LNCaP clone FGC (cell line): ENCODE measurements around the gene HCFC1R1.

Source experiments
- DNase-seq: peaks from one replicate; pipeline ENCODE4 v3.0.0-alpha.2; 2011; ENCODE audit warnings: low read depth
- H3K4me3 ChIP-seq: 2 replicates; pipeline ENCODE4 v1.5.1; 2011; ENCODE audit warnings: mild to moderate bottlenecking, low read depth, low read length, control low read depth
- CTCF ChIP-seq: IDR thresholded peaks from 2 replicates; pipeline ENCODE4 v1.5.1; 2012; ENCODE audit warnings: mild to moderate bottlenecking; ENCODE audit not compliant: control insufficient read depth, insufficient read depth; ENCODE audit errors: extremely low read depth

HCFC1R1 gene

GRCh38 chr16:2977440-2977839 is 46.3 kb downstream of the HCFC1R1 start:
- DNase-seq: peak; percentile 90
- H3K4me3 ChIP-seq: peak overlapping the region; percentile 30
- no peak for TF ChIP-seq CTCF

DNA sequence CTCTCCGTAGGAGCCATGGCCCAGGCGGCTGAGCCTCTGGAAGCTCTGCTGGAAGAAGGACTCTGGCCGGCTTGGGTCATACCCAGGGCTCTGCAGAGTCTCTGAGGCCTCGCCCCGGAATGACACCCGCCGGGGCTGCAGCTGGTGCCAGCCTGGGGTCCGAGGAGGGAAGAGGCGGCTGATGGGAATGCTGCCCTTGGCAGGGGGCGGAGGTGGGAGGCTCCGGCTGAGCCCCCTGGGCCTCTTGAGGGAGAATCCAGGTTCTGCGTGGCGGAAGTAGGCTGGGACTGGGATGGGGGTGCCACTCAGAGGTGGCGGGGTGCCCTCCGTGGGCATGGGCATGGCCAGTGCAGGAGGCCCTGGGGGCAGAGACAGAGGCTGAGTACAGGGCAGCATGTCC is 47.1 kb downstream of the HCFC1R1 start:
- TF ChIP-seq CTCF: no peak
- no peak for DNase-seq
- H3K4me3 ChIP-seq: no peak overlapping the region

DNA sequence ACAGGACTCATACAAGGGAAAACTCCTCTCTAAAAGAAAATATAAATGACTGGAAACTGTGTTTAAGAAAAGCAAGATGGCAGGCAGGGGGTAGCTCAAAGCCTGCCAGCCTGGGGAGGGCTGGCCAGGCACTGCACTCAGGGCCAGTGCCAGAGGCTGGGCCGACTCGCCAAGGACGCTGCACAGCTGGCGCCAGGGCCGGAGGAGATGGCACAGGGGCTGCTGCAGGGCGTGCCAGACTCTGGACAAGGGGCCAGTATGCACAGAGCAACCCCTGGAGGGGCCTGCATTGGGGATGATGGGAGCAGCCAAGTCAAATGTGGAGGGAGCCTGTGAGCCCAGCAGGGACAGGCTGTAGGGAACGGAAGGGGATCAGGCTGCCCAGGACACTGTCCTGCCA is 47.5 kb downstream of the HCFC1R1 start:
- TF ChIP-seq CTCF: no peak
- H3K4me3 ChIP-seq: no peak overlapping the region
- no peak for DNase-seq

DNA sequence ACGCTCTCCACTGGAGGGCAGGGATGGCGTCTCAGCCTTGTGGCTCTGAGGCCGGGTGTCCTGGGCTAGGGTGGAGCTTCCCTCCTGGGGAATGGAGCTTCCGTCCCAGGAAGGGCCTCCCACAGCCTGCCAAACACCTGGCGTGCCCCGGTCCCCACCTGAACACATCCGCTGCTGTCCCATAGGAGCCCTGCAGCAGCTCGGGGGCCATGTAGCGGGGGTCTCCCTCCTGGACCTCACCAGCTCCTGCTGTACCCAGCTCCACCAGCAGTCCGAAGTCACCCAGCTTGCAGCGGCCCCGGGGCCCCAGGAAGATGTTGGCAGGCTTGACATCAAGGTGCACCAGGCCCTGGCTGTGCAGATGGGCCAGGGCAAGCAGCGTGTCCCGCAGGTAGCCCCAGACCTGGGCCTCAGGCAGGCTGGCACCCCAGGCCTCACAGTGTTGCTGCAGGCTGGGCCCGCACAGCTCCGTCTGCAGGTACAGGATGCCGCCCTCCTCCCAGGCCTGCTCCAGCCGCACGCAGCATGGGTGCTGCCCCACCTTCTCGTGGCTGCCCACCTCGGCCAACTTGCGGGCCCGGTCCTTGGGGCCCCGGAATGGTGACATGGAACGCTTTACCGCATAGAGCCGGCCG is 48.5 kb downstream of the HCFC1R1 start:
- TF ChIP-seq CTCF: no peak
- no peak overlapping the region for H3K4me3 ChIP-seq
- no peak for DNase-seq

DNA sequence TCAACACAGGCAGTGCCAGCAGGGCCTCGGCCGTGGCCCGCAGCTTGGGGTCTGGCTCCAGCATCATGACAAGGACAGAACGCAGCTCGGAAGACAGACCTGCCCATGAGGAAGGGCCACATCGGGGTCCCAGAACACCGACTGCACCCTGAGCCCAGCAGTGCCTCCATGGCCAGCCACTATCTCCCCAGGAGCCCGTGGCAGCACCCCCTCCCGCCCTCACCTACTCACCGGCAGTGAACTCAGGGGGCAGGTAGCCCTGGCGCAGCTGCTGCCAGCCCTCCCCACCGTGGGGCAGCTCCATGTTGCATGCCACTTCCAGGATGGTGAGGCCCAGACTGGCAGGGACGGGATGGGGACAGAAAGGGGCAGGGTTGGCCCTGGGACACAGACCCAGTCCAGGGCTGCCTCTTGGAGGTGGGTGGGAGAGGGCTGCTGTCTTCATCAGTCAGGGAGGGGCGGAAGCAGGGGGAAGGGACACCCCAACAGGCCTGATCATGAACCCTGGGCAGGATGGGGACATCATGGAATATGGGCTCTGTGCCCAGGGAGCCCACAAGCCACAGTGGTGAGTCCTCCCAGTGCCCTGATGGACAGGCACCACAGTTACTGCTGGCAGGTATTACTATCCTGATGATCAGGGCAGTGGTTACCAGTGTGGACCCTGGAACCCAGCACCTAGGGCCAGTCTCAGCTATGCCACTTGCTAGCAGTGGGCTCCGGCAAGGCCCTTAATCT is 49.3 kb downstream of the HCFC1R1 start:
- TF ChIP-seq CTCF: no peak
- no peak overlapping the region for H3K4me3 ChIP-seq
- no peak for DNase-seq

DNA sequence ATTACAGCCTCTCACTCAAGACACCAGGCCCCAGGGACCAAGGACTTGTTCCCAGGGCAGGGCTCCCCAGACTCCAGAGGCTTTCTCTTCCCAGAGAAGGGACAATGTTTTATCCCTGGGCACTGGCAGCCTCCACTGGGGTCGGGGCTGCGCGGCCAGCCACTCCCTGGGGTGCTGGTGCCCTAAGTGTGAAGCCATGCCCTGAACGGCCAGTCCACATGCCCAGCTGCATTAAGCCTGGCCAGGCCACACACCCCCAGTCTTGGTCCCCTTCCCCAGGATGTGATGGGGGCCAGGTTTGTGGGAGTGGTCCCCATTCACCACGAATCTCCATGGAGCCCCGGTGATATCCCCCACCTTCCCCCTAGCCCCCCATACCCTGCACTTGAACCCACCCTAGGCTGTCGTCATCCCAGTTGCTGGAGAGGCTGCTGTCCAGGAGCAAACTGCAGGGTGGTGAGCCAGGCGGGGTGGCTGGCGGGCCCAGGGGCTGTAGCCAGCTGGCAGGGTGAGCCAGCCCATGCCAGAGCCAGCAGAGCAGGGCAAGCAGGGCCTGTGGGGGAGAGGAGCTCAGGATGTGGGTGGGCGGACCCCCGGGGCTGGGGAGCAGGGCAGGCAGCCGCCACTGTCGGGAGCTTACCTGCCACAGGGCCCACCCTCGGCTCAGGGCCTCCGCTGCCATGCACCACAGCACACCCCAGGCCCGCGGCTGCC is 50.0 kb downstream of the HCFC1R1 start:
- no peak for DNase-seq
- H3K4me3 ChIP-seq: no peak overlapping the region
- no peak for TF ChIP-seq CTCF
